GM21360 (cell line): ENCODE data around the gene PIN1.

ENCODE experiments used
- ATAC-seq: cut with Tn5 transposase; IDR thresholded peaks from one replicate; pipeline ENCODE4 v1.9.1; 2021; ENCODE audit warnings: mild to moderate bottlenecking, moderate library complexity; ENCODE audit not compliant: unreplicated experiment

Gene PIN1

GRCh38 chr19:9854282-9854846 is 19.2 kb downstream of the PIN1 start:
- ATAC-seq: no peak

GRCh38 chr19:9856609-9857008 is 21.5 kb downstream of the PIN1 start:
- ATAC-seq: no peak

- ATAC-seq: no peak
Observed at GRCh38 chr19:9857076-9857721, 22.1 kb downstream of the PIN1 start.

GRCh38 chr19:9857920-9858746 is 23.0 kb downstream of the PIN1 start:
- no peak for ATAC-seq

GRCh38 chr19:9858766-9859165 is 23.6 kb downstream of the PIN1 start:
- no peak for ATAC-seq

GRCh38 chr19:9860407-9860806 is 25.3 kb downstream of the PIN1 start:
- ATAC-seq: no peak

- ATAC-seq: no peak
Observed at GRCh38 chr19:9861503-9861902, 26.4 kb downstream of the PIN1 start.

- no peak for ATAC-seq
Observed at GRCh38 chr19:9862938-9863337, 27.8 kb downstream of the PIN1 start.

GRCh38 chr19:9863759-9864158 is 28.6 kb downstream of the PIN1 start:
- no peak for ATAC-seq

- no peak for ATAC-seq
Observed at GRCh38 chr19:9865732-9866501, 30.8 kb downstream of the PIN1 start.

GRCh38 chr19:9868983-9869617 is 34.0 kb downstream of the PIN1 start:
- ATAC-seq: no peak

GRCh38 chr19:9871626-9872338 is 36.7 kb downstream of the PIN1 start:
- ATAC-seq: no peak

- no peak for ATAC-seq
Observed at GRCh38 chr19:9872618-9873242, 37.6 kb downstream of the PIN1 start.

GRCh38 chr19:9875031-9875627 is 40.0 kb downstream of the PIN1 start:
- ATAC-seq: no peak

GRCh38 chr19:9875796-9876195 is 40.7 kb downstream of the PIN1 start:
- no peak for ATAC-seq

- no peak for ATAC-seq
Observed at GRCh38 chr19:9877780-9878510, 42.8 kb downstream of the PIN1 start.

- ATAC-seq: no peak
Observed at GRCh38 chr19:9878511-9879196, 43.5 kb downstream of the PIN1 start.

- no peak for ATAC-seq
Observed at GRCh38 chr19:9881720-9882119, 46.6 kb downstream of the PIN1 start.
